ENCODE data around the gene TNN.

TNN gene

GRCh38 chr1:175178456-175178855 lies 110.8 kb downstream of the TNN start:
- no peak for DNase-seq (ENCODE audit: low read depth)

- no peak for DNase-seq (ENCODE audit: low read depth)
Observed at GRCh38 chr1:175179837-175180590, 112.4 kb downstream of the TNN start.

GRCh38 chr1:175182201-175182746 lies 114.6 kb downstream of the TNN start:
- no peak for DNase-seq (ENCODE audit: low read depth)

GRCh38 chr1:175183586-175183985 lies 116.0 kb downstream of the TNN start:
- DNase-seq (ENCODE audit: low read depth), result no peak

GRCh38 chr1:175185903-175186302 lies 118.3 kb downstream of the TNN start:
- DNase-seq (ENCODE audit: low read depth), result no peak

GRCh38 chr1:175186433-175187160 lies 119.0 kb downstream of the TNN start:
- DNase-seq (ENCODE audit: low read depth), result no peak

- DNase-seq (ENCODE audit: low read depth), result peak; percentile 57
Observed at GRCh38 chr1:175188936-175189335, 121.3 kb downstream of the TNN start.

- peak; percentile 23 for DNase-seq (ENCODE audit: low read depth)
Observed at GRCh38 chr1:175191659-175192058, 124.0 kb downstream of the TNN start.

- peak; percentile 6 for DNase-seq (ENCODE audit: low read depth)
Observed at GRCh38 chr1:175192111-175192629, 124.5 kb downstream of the TNN start.

- peak; percentile 32 for DNase-seq (ENCODE audit: low read depth)
Observed at GRCh38 chr1:175192630-175193526, 125.2 kb downstream of the TNN start, which contains the start of gene KIAA0040. TSS of gene KIAA0040 (minus strand) at chr1:175192776. CDS start at chr1:175161013, 31,763 bp downstream.

GRCh38 chr1:175193527-175193910 lies 125.9 kb downstream of the TNN start:
- DNase-seq (ENCODE audit: low read depth), result no peak

- DNase-seq (ENCODE audit: low read depth), result no peak
Observed at GRCh38 chr1:175195281-175195680, 127.6 kb downstream of the TNN start.

GRCh38 chr1:175195798-175196197 lies 128.2 kb downstream of the TNN start:
- no peak for DNase-seq (ENCODE audit: low read depth)

- no peak for DNase-seq (ENCODE audit: low read depth)
Observed at GRCh38 chr1:175197531-175197930, 129.9 kb downstream of the TNN start.
